Fibroblast of skin of left quadriceps (primary cell): ENCODE results near the gene CABP7.
"Not testable (repeated sequence)": the region's sequence is repeated elsewhere in the genome, so short reads cannot be mapped to it uniquely, and the experiment has no call there.

Source experiments
- DNase-seq, 2 experiments: peaks; one replicate each; pipeline ENCODE4 v3.0.0-alpha.2; 2013; ENCODE audit warnings: low read depth in 2 of 2

CABP7 gene

GRCh38 chr22:29748248-29748893, 28.6 kb downstream of the CABP7 start:
- DNase-seq, result no peak

- DNase-seq, result no peak
Measured at GRCh38 chr22:29750029-29750428, 30.2 kb downstream of the CABP7 start.

GRCh38 chr22:29750559-29751538, 31.0 kb downstream of the CABP7 start:
- DNase-seq, result no peak

- no peak for DNase-seq
Measured at GRCh38 chr22:29751669-29752068, 31.9 kb downstream of the CABP7 start.

- DNase-seq, result no peak
Measured at GRCh38 chr22:29753808-29754657, 34.2 kb downstream of the CABP7 start.

- DNase-seq, result not testable (repeated sequence)
Measured at GRCh38 chr22:29754658-29755395, 35.0 kb downstream of the CABP7 start.

GRCh38 chr22:29755889-29756288, 36.1 kb downstream of the CABP7 start:
- no peak for DNase-seq

GRCh38 chr22:29756341-29756740, 36.5 kb downstream of the CABP7 start:
- DNase-seq, result no peak

- DNase-seq, result no peak
Measured at GRCh38 chr22:29757096-29757495, 37.3 kb downstream of the CABP7 start.

- no peak for DNase-seq
Measured at GRCh38 chr22:29758068-29758622, 38.3 kb downstream of the CABP7 start.

- no peak for DNase-seq
Measured at GRCh38 chr22:29758959-29759358, 39.2 kb downstream of the CABP7 start.

- no peak for DNase-seq
Measured at GRCh38 chr22:29762263-29762662, 42.5 kb downstream of the CABP7 start.

- DNase-seq, result no peak
Measured at GRCh38 chr22:29765905-29766631, 46.3 kb downstream of the CABP7 start.

- peak; percentile 94 for DNase-seq
Measured at GRCh38 chr22:29766632-29767170, 46.9 kb downstream of the CABP7 start, which contains the start of gene ZMAT5. Gene ZMAT5, minus strand, starts transcription at chr22:29767007. Its CDS starts 18,463 bp downstream, at chr22:29748544.

GRCh38 chr22:29767171-29768051, 47.6 kb downstream of the CABP7 start, which contains the start of gene UQCR10:
Gene UQCR10, plus strand, starts transcription at chr22:29767369. Its CDS starts 30 bp downstream, at chr22:29767399.
- peak; percentile 78 to 80 for DNase-seq

- no peak for DNase-seq
Measured at GRCh38 chr22:29768052-29768693, 48.4 kb downstream of the CABP7 start.

GRCh38 chr22:29769723-29770321, 50.0 kb downstream of the CABP7 start:
- no peak for DNase-seq

GRCh38 chr22:29772170-29772641, 52.4 kb downstream of the CABP7 start:
- peak; percentile 15 to 21 for DNase-seq
